WI38 (cell line): ENCODE results near the gene RAP1B.

Experiments used
- H3K4me3 ChIP-seq: 2 replicates; pipeline ENCODE4 v1.5.1; 2011; ENCODE audit warnings: low read depth, mild to moderate bottlenecking, control low read depth, low read length
- CTCF ChIP-seq: IDR thresholded peaks from 2 replicates; pipeline ENCODE4 v1.5.1; 2012; ENCODE audit warnings: low read depth, mild to moderate bottlenecking, control low read depth, low read length

RAP1B gene

DNA sequence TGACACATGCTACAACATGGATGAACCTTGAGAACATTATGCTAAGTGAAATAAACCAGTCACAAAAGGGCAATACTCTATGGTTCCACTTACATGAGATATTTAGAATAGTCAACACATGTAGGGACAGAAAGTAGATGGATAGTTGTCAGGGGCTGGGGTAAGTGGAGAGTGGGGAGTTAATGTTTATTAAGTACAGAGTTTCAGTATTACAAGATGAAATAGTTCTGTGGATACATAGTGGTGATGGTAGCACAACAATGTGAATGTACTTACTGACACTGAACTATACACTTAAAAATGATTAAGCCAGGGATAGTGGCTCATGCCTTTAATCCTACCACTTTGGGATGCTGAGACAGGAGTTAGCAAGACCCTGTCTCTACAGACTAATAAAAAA, 84.8 kb downstream of the RAP1B start:
- no peak for TF ChIP-seq CTCF

DNA sequence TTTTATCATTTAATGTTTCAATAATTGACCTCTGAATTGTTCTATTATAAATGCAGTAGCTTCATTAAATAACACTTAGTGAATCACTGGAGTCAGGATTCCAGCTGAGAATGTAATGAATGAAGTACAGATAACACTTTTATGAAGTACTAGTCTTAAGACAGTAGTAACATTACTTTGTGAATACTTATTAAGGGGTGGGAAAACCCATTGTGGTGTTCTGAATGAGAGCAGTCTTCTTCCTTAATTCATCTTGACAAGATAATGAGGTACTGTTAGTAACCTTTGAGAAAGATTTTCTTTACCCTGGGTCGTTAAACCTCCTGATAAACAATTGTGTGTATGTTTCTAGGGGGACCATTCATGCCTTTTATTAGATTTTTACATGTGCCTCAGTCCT, 88.8 kb downstream of the RAP1B start:
- H3K4me3 ChIP-seq, result no peak overlapping the region
- no peak for TF ChIP-seq CTCF

More for the DNA sequence above, 84.8 kb downstream of the RAP1B start:
- H3K4me3 ChIP-seq, result no peak overlapping the region
